Kidney (tissue), 14 donors: ENCODE data around the gene MMP13. TPM values are rescaled to one million over a fixed set of nuclear protein-coding genes. Genes with fewer than 3 reads are reported as not detected.
A peak's percentile ranks its signal among the peaks of the same experiment; 100 is the strongest.

Source experiments
- DNase-seq, 5 donors: peaks; one replicate each; pipeline ENCODE4 v3.0.0-alpha.2; 2013 to 2020
- FAIRE-seq: peaks from 2 replicates; lab custom pipeline; 2012; peaks lifted over from hg19 to GRCh38; lab: Jason Lieb, UNC
- H3K27ac ChIP-seq, 2 donors: one replicate each; pipeline ENCODE4 v1.7.0; 2013; ENCODE audit warnings: low read depth in 2 of 2, low read length in 2 of 2, inconsistent platforms in 1 of 2
- H3K27me3 ChIP-seq: one replicate; pipeline ENCODE4 v1.7.1; 2013; ENCODE audit warnings: low read length, inconsistent platforms; ENCODE audit not compliant: control insufficient read depth, insufficient read depth
- H3K36me3 ChIP-seq, 3 donors: one replicate each; pipeline versions ENCODE4 v1.7.0 to v1.7.1; 2013; ENCODE audit warnings: low read length in 3 of 3, control low read depth in 1 of 3, inconsistent platforms in 1 of 3; ENCODE audit not compliant: insufficient read depth in 3 of 3, control insufficient read depth in 2 of 3
- H3K4me1 ChIP-seq, 3 donors: one replicate each; pipeline versions ENCODE4 v1.7.0 to v1.7.1; 2013; ENCODE audit warnings: low read length in 3 of 3, inconsistent platforms in 1 of 3, low read depth in 1 of 3; ENCODE audit not compliant: control insufficient read depth in 2 of 3, insufficient read depth in 2 of 3
- H3K4me3 ChIP-seq, 3 donors: one replicate each; pipeline versions ENCODE4 v1.7.0 to v1.8.1; 2013; ENCODE audit warnings: low read length in 3 of 3, control low read depth in 1 of 3, inconsistent platforms in 1 of 3
- H3K9ac ChIP-seq, 3 donors: one replicate each; pipeline versions ENCODE4 v1.7.0 to v1.7.1; 2013; ENCODE audit warnings: low read length in 3 of 3, control low read depth in 1 of 3, inconsistent platforms in 1 of 3
- H3K9me3 ChIP-seq, 3 donors: one replicate each; pipeline versions ENCODE4 v1.7.0 to v1.7.1; 2013; ENCODE audit warnings: low read length in 3 of 3, control low read depth in 1 of 3, inconsistent platforms in 1 of 3; ENCODE audit not compliant: control insufficient read depth in 2 of 3, insufficient read depth in 1 of 3
- CTCF ChIP-seq: IDR thresholded peaks from 3 replicates; pipeline ENCODE4 v1.5.1; 2012; ENCODE audit warnings: mild to moderate bottlenecking, moderate library complexity, borderline replicate concordance; ENCODE audit not compliant: insufficient read depth; ENCODE audit errors: extremely low read depth
- intact Hi-C: fragments of 100-400 bp; cut with DNase I; formaldehyde crosslinking; loops from one replicate; pipeline ENCODE4 v1.11.1; 2022
- polyA plus RNA-seq: library from polyadenylated mRNA; stranded (reverse); fragments of 350-450 nt; fragmentation: Illumina TruSeq; extraction: RNeasy Lipid Tissue Mini Kit (QIAGEN cat#74804); gene quantifications from one replicate; pipeline ENCODE4 v1.2.3, GENCODE V29; 2014; ENCODE audit warnings: low read depth, low replicate concordance; ENCODE audit not compliant: insufficient read depth
- total RNA-seq: library from RNA; stranded (reverse); fragmentation: NEBNext Ultra II Directional; extraction: Animal tissue kit (Norgen Biotek cat#: 25700); gene quantifications from one replicate; pipeline ENCODE4 v1.2.1, GENCODE V29; 2021
- donor health status: control.
- donor health status: control.
- donor health status: control.
- donor health status: control.
- donor health status: control.
- donor health status: DM: yes; HTN: yes; CAD: no.
- donor health status: Normal renal cell carcinoma (clear cell type).

MMP13 gene
- total and polyA plus RNA-seq, 2 donors from 2014 or later: not detected

GRCh38 chr11:102940714-102941588 is 14.6 kb downstream of the MMP13 start:
- Histone ChIP-seq H3K27ac (no peak overlapping the region), H3K4me3 (no peak overlapping the region), H3K36me3 (no peaks in the 10 kb centered on the region), H3K4me1 (peaks cover 0 to 2% (median 0%) of the 10 kb centered on the region in 3 donors), H3K9me3 (peaks cover 0 to 5% (median 0%) of the 10 kb centered on the region in 3 donors), H3K9ac (no peak overlapping the region), H3K27me3 (no peaks in the 10 kb centered on the region)
- peak; percentile 86 for FAIRE-seq
- intact Hi-C loops: no loop called here
- DNase-seq: peak in 4 of 5 donors; percentile 47 to 90 (median 76)
- peak; percentile 80 for TF ChIP-seq CTCF

- FAIRE-seq (no peak), DNase-seq (no peak)
Observed at GRCh38 chr11:102936864-102937509, 18.5 kb downstream of the MMP13 start.

GRCh38 chr11:102935514-102935913 is 20.0 kb downstream of the MMP13 start:
- DNase-seq: no peak
- H3K27me3 ChIP-seq: no peaks in the 10 kb centered on the region
- H3K27ac ChIP-seq: no peak overlapping the region
- intact Hi-C loops: no loop called here
- H3K9me3 ChIP-seq: peaks cover 0 to 5% (median 0%) of the 10 kb centered on the region in 3 donors
- H3K9ac ChIP-seq: no peak overlapping the region
- TF ChIP-seq CTCF: no peak
- FAIRE-seq: no peak
- peaks cover 4 to 13% (median 7%) of the 10 kb centered on the region in 3 donors for H3K4me1 ChIP-seq
- H3K4me3 ChIP-seq: no peak overlapping the region
- H3K36me3 ChIP-seq: no peaks in the 10 kb centered on the region

More at GRCh38 chr11:102936864-102937509, 18.5 kb downstream of the MMP13 start:
- Histone ChIP-seq H3K4me1 (peaks cover 0 to 2% (median 0%) of the 10 kb centered on the region in 3 donors), H3K4me3 (no peak overlapping the region), H3K36me3 (no peaks in the 10 kb centered on the region), H3K9me3 (peaks cover 0 to 5% (median 0%) of the 10 kb centered on the region in 3 donors), H3K27ac (no peak overlapping the region), H3K27me3 (no peaks in the 10 kb centered on the region), H3K9ac (no peak overlapping the region)
- intact Hi-C loops: no loop called here
- TF ChIP-seq CTCF: no peak
